Sigmoid colon (tissue), 7 donors: ENCODE measurements around the gene IL17C. TPM values are rescaled to one million over a fixed set of nuclear protein-coding genes. Genes with fewer than 3 reads are reported as not detected.
"Not testable (repeated sequence)": the region's sequence is repeated elsewhere in the genome, so short reads cannot be mapped to it uniquely, and the experiment has no call there.

Experiments used
- DNase-seq: peaks from one replicate; pipeline ENCODE4 v3.0.0-alpha.2; 2019
- H3K27ac ChIP-seq, 4 donors: fragments of 200-600 bp; sonication (generic); one replicate each; pipeline ENCODE4 v1.5.1; 2016 to 2019; ENCODE audit warnings: mild to moderate bottlenecking in 1 of 4
- H3K27me3 ChIP-seq, 3 donors: fragments of 200-600 bp; sonication (generic); one replicate each; pipeline ENCODE4 v1.5.1; 2019; ENCODE audit warnings: mild to moderate bottlenecking in 1 of 3
- H3K36me3 ChIP-seq, 4 donors: fragments of 200-600 bp; sonication (generic); one replicate each; pipeline ENCODE4 v1.5.1; 2016 to 2019
- H3K4me1 ChIP-seq, 4 donors: fragments of 200-600 bp; sonication (generic); one replicate each; pipeline ENCODE4 v1.5.1; 2017 to 2019
- H3K4me3 ChIP-seq, 4 donors: fragments of 200-600 bp; sonication (generic); one replicate each; pipeline ENCODE4 v1.5.1; 2017 to 2019; ENCODE audit warnings: mild to moderate bottlenecking in 2 of 4, moderate library complexity in 1 of 4
- H3K9me3 ChIP-seq, 4 donors: fragments of 200-600 bp in 3 of 4; sonication (generic) in 3 of 4; one replicate each; pipeline versions ENCODE4 v1.5.1 to v1.6.1; 2013 to 2019
- EP300 ChIP-seq, 4 donors: sonication (generic); formaldehyde crosslinking; IDR thresholded peaks; one replicate each; pipeline ENCODE4 v1.6.1; 2017; ENCODE audit warnings: antibody characterized with exemption in 4 of 4
- POLR2A ChIP-seq, 2 donors: fragments of 450-650 bp; IDR thresholded peaks; one replicate each; pipeline ENCODE4 v1.6.1; 2016; ENCODE audit warnings: antibody characterized with exemption in 2 of 2, mild to moderate bottlenecking in 2 of 2, moderate library complexity in 2 of 2
- POLR2AphosphoS5 ChIP-seq, 4 donors: sonication (generic); formaldehyde crosslinking; IDR thresholded peaks; one replicate each; pipeline ENCODE4 v1.6.1; 2017; ENCODE audit warnings: antibody characterized with exemption in 4 of 4
- WGBS, 2 donors: extraction: QIAGEN DNeasy Blood & Tissue Kit; methylation state at CpG; one replicate each; pipeline ENCODE4 v1.1.7; 2013; 5-methylcytosine and 5-hydroxymethylcytosine counted together
- intact Hi-C: fragments of 100-400 bp; cut with DNase I; formaldehyde crosslinking; loops from one replicate; pipeline ENCODE4 v1.15.1; 2023
- polyA plus RNA-seq, 3 donors: library from polyadenylated mRNA; stranded (reverse); fragments of 200-250 nt; gene quantifications; one replicate each; pipeline ENCODE4 v1.2.3, GENCODE V29; 2013
- total RNA-seq, 4 donors: library from RNA; depleted of rRNA; stranded (reverse); fragments of >200 nt; gene quantifications; one replicate each; pipeline ENCODE4 v1.1.0, GENCODE V29; 2016
- TF ChIP-seq, protein P1 (sequence below), 4 experiments: fragments of 450-650 bp in 3 of 4; fragments of 200-600 bp in 1 of 4; IDR thresholded peaks; one replicate each; pipeline ENCODE4 v1.5.1; 2016 to 2019; ENCODE audit warnings: antibody characterized with exemption in 4 of 4, mild to moderate bottlenecking in 3 of 4, moderate library complexity in 2 of 4
- donor health status: healthy with polysubstance abuse.
- donor health status: Bipolar disorder and iron deficiency.
- donor health status: healthy.

Gene IL17C
- total and polyA plus RNA-seq, 7 donors: 0.96 TPM; not detected in 6

DNA sequence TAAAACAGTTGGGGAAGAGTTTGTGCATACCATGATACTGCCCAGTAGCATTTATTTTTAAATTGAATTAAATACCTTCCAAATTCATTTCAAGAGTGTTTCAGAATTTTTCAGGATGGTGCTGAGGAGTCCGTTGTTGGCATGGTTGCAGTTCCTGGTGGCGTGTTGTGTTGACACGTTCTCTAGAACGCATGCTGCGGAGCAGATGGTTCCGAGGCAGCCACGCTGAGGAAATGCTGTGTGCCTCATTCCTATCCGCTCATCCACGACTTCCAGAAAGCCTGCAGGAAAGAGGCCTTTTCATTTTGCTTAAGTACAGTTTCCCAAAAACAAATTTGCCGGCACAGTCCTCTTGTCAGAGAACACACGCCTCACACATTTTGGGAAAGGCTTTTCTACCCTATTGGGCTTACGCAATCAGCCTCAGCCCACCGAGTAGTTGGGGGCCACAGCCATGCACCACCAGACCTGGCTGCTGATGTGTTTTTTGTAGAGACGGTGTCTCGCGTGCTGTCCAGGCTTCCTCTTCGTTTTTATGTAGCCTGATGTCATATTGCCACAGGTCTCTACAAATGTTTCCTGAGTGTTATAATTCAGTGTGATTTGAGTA is 32.1 kb upstream of the IL17C start:
- Histone ChIP-seq H3K9me3 (no peaks in the 10 kb centered on the region), H3K27ac (no peak overlapping the region), H3K36me3 (peaks cover 19 to 87% (median 44%) of the 10 kb centered on the region in 4 donors), H3K4me1 (no peaks in the 10 kb centered on the region), H3K27me3 (no peaks in the 10 kb centered on the region), H3K4me3 (no peak overlapping the region)
- 93 to 94% methylated on average over 17 of the region's 17 CpGs for WGBS, 2 donors
- TF ChIP-seq POLR2A (IDR thresholded peaks at IDR 0.05) (no peak), EP300 (IDR thresholded peaks at IDR 0.05) (no peak), POLR2AphosphoS5 (IDR thresholded peaks at IDR 0.05) (no peak)
- TF ChIP-seq, protein P1, sequence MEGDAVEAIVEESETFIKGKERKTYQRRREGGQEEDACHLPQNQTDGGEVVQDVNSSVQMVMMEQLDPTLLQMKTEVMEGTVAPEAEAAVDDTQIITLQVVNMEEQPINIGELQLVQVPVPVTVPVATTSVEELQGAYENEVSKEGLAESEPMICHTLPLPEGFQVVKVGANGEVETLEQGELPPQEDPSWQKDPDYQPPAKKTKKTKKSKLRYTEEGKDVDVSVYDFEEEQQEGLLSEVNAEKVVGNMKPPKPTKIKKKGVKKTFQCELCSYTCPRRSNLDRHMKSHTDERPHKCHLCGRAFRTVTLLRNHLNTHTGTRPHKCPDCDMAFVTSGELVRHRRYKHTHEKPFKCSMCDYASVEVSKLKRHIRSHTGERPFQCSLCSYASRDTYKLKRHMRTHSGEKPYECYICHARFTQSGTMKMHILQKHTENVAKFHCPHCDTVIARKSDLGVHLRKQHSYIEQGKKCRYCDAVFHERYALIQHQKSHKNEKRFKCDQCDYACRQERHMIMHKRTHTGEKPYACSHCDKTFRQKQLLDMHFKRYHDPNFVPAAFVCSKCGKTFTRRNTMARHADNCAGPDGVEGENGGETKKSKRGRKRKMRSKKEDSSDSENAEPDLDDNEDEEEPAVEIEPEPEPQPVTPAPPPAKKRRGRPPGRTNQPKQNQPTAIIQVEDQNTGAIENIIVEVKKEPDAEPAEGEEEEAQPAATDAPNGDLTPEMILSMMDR (IDR thresholded peaks at IDR 0.05): no peak
- intact Hi-C loops: no loop called here
- DNase-seq: no peak

DNA sequence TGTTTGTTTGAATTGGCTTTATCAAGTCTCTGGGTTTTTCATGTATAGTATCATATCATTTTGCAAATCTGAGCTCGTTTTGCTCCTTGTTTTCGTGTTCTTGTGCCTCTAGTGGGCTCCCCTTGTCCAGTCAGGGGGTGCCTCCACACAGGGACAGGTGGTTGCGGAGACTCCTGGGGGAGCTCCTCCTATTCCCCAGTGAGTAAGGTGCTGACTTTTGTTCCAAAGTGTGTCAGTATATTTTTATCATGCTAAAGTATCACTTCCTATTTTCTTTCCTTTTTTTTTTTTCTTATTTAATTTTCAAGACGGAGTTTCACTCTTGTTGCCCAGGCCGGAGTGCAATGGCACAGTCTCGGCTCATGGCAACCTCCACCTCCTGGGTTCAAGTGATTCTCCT is 30.3 kb upstream of the IL17C start:
- H3K4me3 ChIP-seq: no peak overlapping the region
- intact Hi-C loops: no loop called here
- H3K27ac ChIP-seq: no peak overlapping the region
- H3K9me3 ChIP-seq: no peaks in the 10 kb centered on the region
- H3K36me3 ChIP-seq: peaks cover 22 to 83% (median 43%) of the 10 kb centered on the region in 4 donors
- TF ChIP-seq, protein P1 (IDR thresholded peaks at IDR 0.05): no peak
- TF ChIP-seq EP300 (IDR thresholded peaks at IDR 0.05): no peak
- no peaks in the 10 kb centered on the region for H3K4me1 ChIP-seq
- DNase-seq: no peak
- 85 to 90% methylated on average over 6 of the region's 6 CpGs for WGBS, 2 donors
- no peaks in the 10 kb centered on the region for H3K27me3 ChIP-seq

GRCh38 chr16:88609426-88609825 is 28.9 kb upstream of the IL17C start:
- DNase-seq, H3K27me3 ChIP-seq, H3K4me3 ChIP-seq, H3K27ac ChIP-seq, H3K9me3 ChIP-seq, intact Hi-C loops, H3K4me1 ChIP-seq: not testable (repeated sequence)
- H3K36me3 ChIP-seq: peaks cover 22 to 88% (median 43%) of the 10 kb centered on the region in 4 donors
- 95 to 96% methylated on average over 8 of the region's 8 CpGs for WGBS, 2 donors

- Histone ChIP-seq H3K36me3 (peaks cover 16 to 87% (median 42%) of the 10 kb centered on the region in 4 donors), H3K4me3 (no peak overlapping the region), H3K4me1 (no peaks in the 10 kb centered on the region), H3K27me3 (no peaks in the 10 kb centered on the region), H3K27ac (no peak overlapping the region), H3K9me3 (no peaks in the 10 kb centered on the region)
- DNase-seq: no peak
- no peak for TF ChIP-seq POLR2A (IDR thresholded peaks at IDR 0.05)
- TF ChIP-seq EP300 (IDR thresholded peaks at IDR 0.05): no peak
- no peak for TF ChIP-seq POLR2AphosphoS5 (IDR thresholded peaks at IDR 0.05)
- TF ChIP-seq, protein P1 (IDR thresholded peaks at IDR 0.05): no peak
- intact Hi-C loops: no loop called here
- 93 to 96% methylated on average over 6 of the region's 6 CpGs for WGBS, 2 donors
Observed at GRCh38 chr16:88610080-88610479, 28.3 kb upstream of the IL17C start.

DNA sequence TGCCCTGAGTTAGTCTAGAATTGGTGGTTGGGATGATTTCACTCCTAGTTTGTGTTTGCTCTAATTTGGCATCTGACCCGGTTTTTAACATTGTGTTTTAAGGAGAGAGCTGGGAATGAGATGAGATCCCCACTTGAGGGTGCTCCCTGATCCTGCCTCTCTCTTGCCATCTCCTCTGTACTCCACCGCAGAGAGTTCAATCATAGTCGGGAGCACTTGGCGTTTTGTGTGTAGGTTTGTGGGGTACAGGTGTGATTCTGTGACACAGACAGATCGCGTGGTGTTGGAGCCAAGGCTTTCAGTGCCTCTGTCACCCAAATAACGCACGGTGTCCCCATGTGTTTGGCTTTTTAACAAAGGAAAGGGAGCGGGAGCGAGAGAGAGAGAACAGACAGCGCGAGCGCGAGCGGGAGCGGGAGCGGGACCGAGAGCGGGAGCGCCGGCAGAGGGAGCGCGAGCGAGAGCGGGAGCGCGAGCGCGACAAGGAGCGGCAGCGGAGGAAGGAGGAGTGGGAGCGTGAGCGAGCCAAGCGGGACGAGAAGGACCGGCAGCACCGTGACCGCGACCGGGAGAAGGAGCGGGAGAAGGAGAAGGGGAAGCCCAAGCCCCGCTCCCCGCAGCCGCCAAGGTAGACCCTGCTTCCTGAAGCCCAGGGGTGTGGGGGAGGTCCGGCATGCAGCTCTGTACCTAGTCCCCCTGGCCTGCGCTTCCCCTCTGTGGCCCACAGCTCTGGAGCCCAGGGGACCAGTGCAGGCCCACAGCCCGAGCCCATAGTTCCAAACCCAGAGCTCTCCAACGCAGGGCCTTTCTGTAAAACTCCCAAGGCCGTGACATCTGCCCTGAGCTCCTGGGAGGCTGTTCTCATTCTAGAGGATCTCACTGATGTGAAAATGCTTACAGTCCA is 27.2 kb upstream of the IL17C start:
- H3K4me3 ChIP-seq: no peak overlapping the region
- DNase-seq: no peak
- no peaks in the 10 kb centered on the region for H3K4me1 ChIP-seq
- no peaks in the 10 kb centered on the region for H3K9me3 ChIP-seq
- intact Hi-C loops: no loop called here
- WGBS, 2 donors: 90 to 97% methylated on average over 49 of the region's 49 CpGs
- H3K27me3 ChIP-seq: no peaks in the 10 kb centered on the region
- no peak overlapping the region for H3K27ac ChIP-seq
- no peak for TF ChIP-seq POLR2A (IDR thresholded peaks at IDR 0.05)
- TF ChIP-seq, protein P1 (IDR thresholded peaks at IDR 0.05): no peak
- TF ChIP-seq EP300 (IDR thresholded peaks at IDR 0.05): no peak
- no peak for TF ChIP-seq POLR2AphosphoS5 (IDR thresholded peaks at IDR 0.05)
- H3K36me3 ChIP-seq: peaks cover 13 to 76% (median 37%) of the 10 kb centered on the region in 4 donors
